Tibial nerve (tissue), 3 donors: ENCODE results near the gene ZNF263.

ENCODE experiments used
- CTCF ChIP-seq, 5 experiments: fragments of 200-600 bp in 3 of 5; fragments of 450-650 bp in 2 of 5; sonication (generic) in 3 of 5; IDR thresholded peaks; one replicate each; pipeline ENCODE4 v1.5.1; 2016 to 2019; ENCODE audit warnings: antibody characterized with exemption in 5 of 5, mild to moderate bottlenecking in 3 of 5, moderate library complexity in 2 of 5
- POLR2A ChIP-seq, 2 donors: fragments of 450-650 bp; IDR thresholded peaks; one replicate each; pipeline ENCODE4 v1.6.1; 2017; ENCODE audit warnings: antibody characterized with exemption in 2 of 2, mild to moderate bottlenecking in 2 of 2, moderate library complexity in 2 of 2

GRCh38 chr16:3328104-3328503 is 44.8 kb downstream of the ZNF263 start:
- TF ChIP-seq CTCF (IDR thresholded peaks at IDR 0.05) = no peak
- TF ChIP-seq POLR2A (IDR thresholded peaks at IDR 0.05) = no peak
